ENCODE measurements around the gene PIK3CD. TPM values are rescaled to one million over a fixed set of nuclear protein-coding genes. Genes with fewer than 3 reads are reported as not detected.

PIK3CD gene
- total and polyA plus RNA-seq, 2 of the 8 experiments (the other 6 are each of a cell fraction or from before 2014, with no cell fraction given), result 20.6 to 24.1 TPM

GRCh38 chr1:9770298-9770697 lies 118.8 kb downstream of the PIK3CD start:
- Histone ChIP-seq H2BK15ac (ENCODE audit: low read length) (no peak overlapping the region), H3K4me3 (ENCODE audit: extremely low read depth in 1 of 4, insufficient read depth in 2 of 4, low read depth in 3 of 4, low read length in 4 of 4) (no peak overlapping the region), H3K23me2 (ENCODE audit: low read depth, low read length) (no peaks in the 10 kb centered on the region), H4K8ac (ENCODE audit: extremely low read depth, insufficient read depth, low read length) (no peak overlapping the region), H3K9ac (replicated peaks in 1 of 4; ENCODE audit: extremely low read depth in 1 of 4, low read depth in 3 of 4, low read length in 3 of 4) (no peak overlapping the region), H3K23ac (ENCODE audit: insufficient read length) (no peak overlapping the region), H2BK5ac (ENCODE audit: low read depth, low read length) (no peak overlapping the region), H2AK5ac (ENCODE audit: low read depth, low read length) (no peak overlapping the region), H3K56ac (replicated peaks; ENCODE audit: insufficient read length, low read depth, low read length) (no peak overlapping the region), H2AFZ (ENCODE audit: low read length) (no peak overlapping the region), H3K27me3 (replicated peaks in 1 of 4; ENCODE audit: control insufficient read depth in 3 of 4, extremely low read depth in 1 of 4, insufficient read depth in 3 of 4, low read length in 3 of 4) (no peaks in the 10 kb centered on the region), H2BK12ac (ENCODE audit: low read depth, low read length) (no peak overlapping the region), H3K79me1 (ENCODE audit: low read depth, low read length) (peaks cover 4% of the 10 kb centered on the region), H3K4me2 (ENCODE audit: insufficient read depth in 1 of 2, low read depth in 2 of 2, low read length in 2 of 2) (no peak overlapping the region), H3K36me3 (ENCODE audit: control insufficient read depth in 2 of 4, insufficient read depth in 4 of 4, low read length in 3 of 4) (peaks cover 2 to 11% (median 8%) of the 10 kb centered on the region in 4 experiments; a peak in 4 of 8 replicates), H3K27ac (ENCODE audit: low read depth, low read length) (no peak overlapping the region), H3K4ac (replicated peaks; ENCODE audit: insufficient read length, low read depth, low read length) (no peak overlapping the region), H3K18ac (ENCODE audit: extremely low read depth, low read length) (no peak overlapping the region), H4K20me1 (replicated peaks in 1 of 2; ENCODE audit: control insufficient read depth in 1 of 2, insufficient read depth in 2 of 2, low read length in 2 of 2) (peaks cover 0 to 7% of the 10 kb centered on the region in 2 experiments), H4K91ac (replicated peaks; ENCODE audit: insufficient read length, low read length) (no peak overlapping the region), H4K5ac (ENCODE audit: insufficient read length, low read depth, low read length) (no peak overlapping the region), H2BK20ac (ENCODE audit: low read length) (no peak overlapping the region), H3K4me1 (replicated peaks in 1 of 4; ENCODE audit: control insufficient read depth in 3 of 4, insufficient read depth in 4 of 4, low read length in 3 of 4) (peaks cover 0 to 4% (median 1%) of the 10 kb centered on the region in 4 experiments; a peak in 1 of 7 replicates), H3K9me3 (ENCODE audit: insufficient read depth in 2 of 2, low read depth in 1 of 2, low read length in 1 of 2) (no peaks in the 10 kb centered on the region), H3K14ac (ENCODE audit: insufficient read length) (no peak overlapping the region), H2BK120ac (replicated peaks; ENCODE audit: low read depth, low read length) (no peak overlapping the region), H3K79me2 (ENCODE audit: control insufficient read depth in 1 of 2, insufficient read depth in 2 of 2, low read length in 2 of 2) (peaks cover 4 to 39% of the 10 kb centered on the region in 2 experiments)
- CTCF ChIA-PET (ENCODE audit: partially characterized antibody), result interaction anchor here (0.6 kb wide), 1 partner anchor 95 kb away, joined by 3 read pairs; no protein-coding TSS in a partner anchor
- FAIRE-seq (no peak), DNase-seq (ENCODE audit: low read depth in 1 of 2, low spot score in 2 of 2) (no peak)
- WGBS, 2 experiments (ENCODE audit: extremely low coverage in 1 of 2, insufficient coverage in 1 of 2, insufficient read length in 1 of 2, insufficient replicate concordance in 2 of 2, low coverage in 1 of 2, low lambda C conversion rate in 2 of 2, missing lambda C conversion rate in 1 of 2), result 83% methylated on average over 10 of the region's 10 CpGs; no CpG with 5 or more reads in 1 of the 2 experiments
- POLR2A ChIA-PET (ENCODE audit: partially characterized antibody), result no interaction called here

Measured in H1 (cell line).